Endothelial cell of umbilical vein (primary cell): ENCODE measurements around the gene RNF130.

Source experiments
- EZH2 ChIP-seq: IDR thresholded peaks from 2 replicates; pipeline ENCODE4 v1.6.1; 2012; ENCODE audit warnings: borderline replicate concordance, low read depth, mild to moderate bottlenecking, moderate library complexity, low read length, inconsistent platforms; ENCODE audit not compliant: severe bottlenecking
- JUN ChIP-seq: IDR thresholded peaks from 2 replicates; pipeline ENCODE4 v1.6.1; 2011; ENCODE audit warnings: borderline replicate concordance, low read depth; ENCODE audit not compliant: insufficient read length, insufficient read depth
- POLR2A ChIP-seq: IDR thresholded peaks from 2 replicates; pipeline ENCODE4 v1.6.1; 2012; ENCODE audit warnings: low read depth, mild to moderate bottlenecking, control low read depth, low read length
- POLR2AphosphoS5 ChIP-seq: IDR thresholded peaks from 2 replicates; pipeline ENCODE4 v1.6.1; 2012; ENCODE audit warnings: low read depth, mild to moderate bottlenecking, control low read depth, low read length, moderate library complexity; ENCODE audit not compliant: insufficient read depth
- TF ChIP-seq, protein P1 (sequence below), 2 donors: IDR thresholded peaks; 1 replicate in 1 of 2; 2 replicates in 1 of 2; pipeline ENCODE4 v1.5.1; 2011; ENCODE audit warnings: low read length in 2 of 2, mild to moderate bottlenecking in 2 of 2, moderate library complexity in 2 of 2, control low read depth in 1 of 2, inconsistent platforms in 1 of 2, low read depth in 1 of 2; ENCODE audit not compliant: insufficient read depth in 1 of 2; ENCODE audit errors: extremely low read depth in 1 of 2
- TF ChIP-seq, protein P2 (sequence below): IDR thresholded peaks from 2 replicates; pipeline ENCODE4 v1.6.1; 2011; ENCODE audit not compliant: insufficient read depth, insufficient read length

DNA sequence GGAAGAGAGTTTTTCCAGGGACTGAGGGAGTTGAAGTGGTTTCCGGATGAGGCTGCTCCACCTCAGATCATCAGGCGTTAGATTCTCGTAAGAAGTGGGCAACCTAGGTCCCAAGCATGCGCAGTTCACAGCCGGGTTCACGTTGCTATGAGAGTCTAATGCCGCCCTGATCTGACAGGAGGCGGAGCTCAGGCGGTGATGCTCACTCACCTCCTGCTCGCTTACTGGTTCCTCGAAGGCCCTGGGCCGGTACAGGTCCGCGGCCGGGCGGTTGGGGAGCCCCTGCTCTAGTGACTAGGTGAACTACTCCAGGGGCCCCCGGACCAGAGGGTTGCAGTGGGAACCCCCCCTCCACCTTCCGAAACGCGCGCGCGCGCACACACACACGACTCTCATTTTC, 997 bp upstream of the RNF130 start:
- TF ChIP-seq POLR2A: no peak
- TF ChIP-seq, protein P1, sequence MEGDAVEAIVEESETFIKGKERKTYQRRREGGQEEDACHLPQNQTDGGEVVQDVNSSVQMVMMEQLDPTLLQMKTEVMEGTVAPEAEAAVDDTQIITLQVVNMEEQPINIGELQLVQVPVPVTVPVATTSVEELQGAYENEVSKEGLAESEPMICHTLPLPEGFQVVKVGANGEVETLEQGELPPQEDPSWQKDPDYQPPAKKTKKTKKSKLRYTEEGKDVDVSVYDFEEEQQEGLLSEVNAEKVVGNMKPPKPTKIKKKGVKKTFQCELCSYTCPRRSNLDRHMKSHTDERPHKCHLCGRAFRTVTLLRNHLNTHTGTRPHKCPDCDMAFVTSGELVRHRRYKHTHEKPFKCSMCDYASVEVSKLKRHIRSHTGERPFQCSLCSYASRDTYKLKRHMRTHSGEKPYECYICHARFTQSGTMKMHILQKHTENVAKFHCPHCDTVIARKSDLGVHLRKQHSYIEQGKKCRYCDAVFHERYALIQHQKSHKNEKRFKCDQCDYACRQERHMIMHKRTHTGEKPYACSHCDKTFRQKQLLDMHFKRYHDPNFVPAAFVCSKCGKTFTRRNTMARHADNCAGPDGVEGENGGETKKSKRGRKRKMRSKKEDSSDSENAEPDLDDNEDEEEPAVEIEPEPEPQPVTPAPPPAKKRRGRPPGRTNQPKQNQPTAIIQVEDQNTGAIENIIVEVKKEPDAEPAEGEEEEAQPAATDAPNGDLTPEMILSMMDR (IDR thresholded peaks at IDR 0.05; ENCODE audit: extremely low read depth in 1 of 2, insufficient read depth in 1 of 2, low read depth in 1 of 2, low read length in 2 of 2): no peak
- TF ChIP-seq EZH2: no peak
- TF ChIP-seq POLR2AphosphoS5: no peak
- TF ChIP-seq, protein P2, sequence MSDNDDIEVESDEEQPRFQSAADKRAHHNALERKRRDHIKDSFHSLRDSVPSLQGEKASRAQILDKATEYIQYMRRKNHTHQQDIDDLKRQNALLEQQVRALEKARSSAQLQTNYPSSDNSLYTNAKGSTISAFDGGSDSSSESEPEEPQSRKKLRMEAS: no peak
- TF ChIP-seq JUN: no peak
